Measurements from ENCODE around the gene SNRK. TPM values are rescaled to one million over a fixed set of nuclear protein-coding genes. Genes with fewer than 3 reads are reported as not detected.

SNRK gene
- total RNA-seq, 1 experiment from 2014 or later, result 12.0 TPM

- Mint-ChIP-seq H3K27ac (peak overlapping the region in 1 of 3 experiments; percentile 67; a peak in 2 of 7 replicates), H3K27me3 (ENCODE audit: low read depth) (no peaks in the 10 kb centered on the region)
Observed at GRCh38 chr3:43298292-43298691, 12.0 kb downstream of the SNRK start.

More at GRCh38 chr3:43298292-43298691, 12.0 kb downstream of the SNRK start:
- Mint-ChIP-seq H3K4me1 (peaks cover 3 to 5% of the 10 kb centered on the region in 2 experiments; a peak in 3 of 4 replicates), H3K4me3 (no peak overlapping the region), H3K9me3 (no peaks in the 10 kb centered on the region), H3K36me3 (ENCODE audit: insufficient read depth in 1 of 3, low read depth in 3 of 3) (peaks cover 0 to 4% (median 4%) of the 10 kb centered on the region in 3 experiments; a peak in 6 of 7 replicates)
- Histone ChIP-seq H2BK20ac (ENCODE audit: low read depth, low read length, poor library complexity, severe bottlenecking) (no peak overlapping the region), H3K9ac (ENCODE audit: extremely low read depth, insufficient read length, low read length) (no peak overlapping the region), H3K79me1 (ENCODE audit: insufficient read depth, low read depth, low read length, poor library complexity, severe bottlenecking) (peaks cover 5% of the 10 kb centered on the region), H3K23ac (ENCODE audit: insufficient read length, low read depth, low read length) (no peak overlapping the region), H2AK5ac (ENCODE audit: insufficient read length, low read length) (no peak overlapping the region), H3K4ac (ENCODE audit: low read depth, low read length) (no peak overlapping the region), H4K8ac (replicated peaks; ENCODE audit: insufficient read length, low read depth, low read length) (no peak overlapping the region), H3K23me2 (ENCODE audit: insufficient read length, low read depth, low read length, poor library complexity, severe bottlenecking) (no peaks in the 10 kb centered on the region), H2BK120ac (ENCODE audit: low read depth, low read length, poor library complexity, severe bottlenecking) (no peak overlapping the region), H3K9me3 (ENCODE audit: control insufficient read depth, low read depth, low read length) (no peaks in the 10 kb centered on the region), H3T11ph (ENCODE audit: low read length) (no peak overlapping the region), H2BK15ac (ENCODE audit: low read depth, low read length) (no peak overlapping the region), H3K79me2 (ENCODE audit: insufficient read depth, low read length) (peaks cover 4% of the 10 kb centered on the region; the same call in 1 of the 2 replicates), H2BK12ac (ENCODE audit: insufficient read length, low read depth, low read length) (no peak overlapping the region), H3K27me3 (ENCODE audit: insufficient read depth, low read length) (no peaks in the 10 kb centered on the region), H3K27ac (ENCODE audit: insufficient read length, low read depth, low read length) (no peak overlapping the region), H3K18ac (ENCODE audit: insufficient read length, low read depth, low read length) (no peak overlapping the region), H4K91ac (ENCODE audit: insufficient read length, low read depth, low read length) (no peak overlapping the region), H4K20me1 (ENCODE audit: control insufficient read depth, insufficient read depth, insufficient read length) (no peaks in the 10 kb centered on the region), H3K4me1 (ENCODE audit: insufficient read depth, low read length) (no peaks in the 10 kb centered on the region), H3K14ac (ENCODE audit: insufficient read depth, low read length) (no peak overlapping the region), H4K5ac (ENCODE audit: insufficient read length, low read depth, low read length) (no peak overlapping the region), H2AFZ (ENCODE audit: low read length) (no peak overlapping the region), H3K56ac (ENCODE audit: insufficient read length, low read depth, low read length) (no peak overlapping the region), H2BK5ac (ENCODE audit: insufficient read length, low read length) (no peak overlapping the region), H3K4me2 (ENCODE audit: insufficient read depth, insufficient read length, low read length) (no peak overlapping the region)
- whole genome bisulfite sequencing (ENCODE audit: extremely low coverage, insufficient read length, low lambda C conversion rate), result no CpG with 5 or more reads among the region's 2 CpGs
- DNase-seq, result no peak
- TF ChIP-seq CTCF (conservative IDR thresholded peaks at IDR 0.05), result no peak
